ENCODE data around the gene PLSCR3.

The PLSCR3 gene

DNA sequence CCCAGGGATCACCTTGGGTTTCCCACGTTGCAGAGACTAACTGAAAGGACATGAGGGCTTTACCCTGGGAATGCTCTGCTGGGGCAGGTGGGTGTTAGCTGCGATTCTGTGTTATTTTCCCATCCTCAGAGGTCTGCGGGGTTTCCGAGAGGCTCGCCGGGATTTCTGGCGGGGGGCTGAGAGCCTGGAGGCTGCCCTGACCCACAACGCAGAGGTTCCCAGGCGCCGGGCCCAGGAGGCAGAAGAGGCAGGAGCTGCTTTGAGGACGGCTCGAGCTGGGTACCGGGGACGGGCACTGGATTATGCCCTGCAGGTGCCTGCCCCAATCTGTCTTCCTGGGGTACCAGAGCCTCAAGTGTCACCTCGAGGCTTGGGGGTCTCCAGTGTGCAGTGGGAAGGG, 51.1 kb downstream of the PLSCR3 start:
- H3K4me3 ChIP-seq (replicated peaks; ENCODE audit: low read depth, low read length), result no peak overlapping the region
- TF ChIP-seq, protein P1, sequence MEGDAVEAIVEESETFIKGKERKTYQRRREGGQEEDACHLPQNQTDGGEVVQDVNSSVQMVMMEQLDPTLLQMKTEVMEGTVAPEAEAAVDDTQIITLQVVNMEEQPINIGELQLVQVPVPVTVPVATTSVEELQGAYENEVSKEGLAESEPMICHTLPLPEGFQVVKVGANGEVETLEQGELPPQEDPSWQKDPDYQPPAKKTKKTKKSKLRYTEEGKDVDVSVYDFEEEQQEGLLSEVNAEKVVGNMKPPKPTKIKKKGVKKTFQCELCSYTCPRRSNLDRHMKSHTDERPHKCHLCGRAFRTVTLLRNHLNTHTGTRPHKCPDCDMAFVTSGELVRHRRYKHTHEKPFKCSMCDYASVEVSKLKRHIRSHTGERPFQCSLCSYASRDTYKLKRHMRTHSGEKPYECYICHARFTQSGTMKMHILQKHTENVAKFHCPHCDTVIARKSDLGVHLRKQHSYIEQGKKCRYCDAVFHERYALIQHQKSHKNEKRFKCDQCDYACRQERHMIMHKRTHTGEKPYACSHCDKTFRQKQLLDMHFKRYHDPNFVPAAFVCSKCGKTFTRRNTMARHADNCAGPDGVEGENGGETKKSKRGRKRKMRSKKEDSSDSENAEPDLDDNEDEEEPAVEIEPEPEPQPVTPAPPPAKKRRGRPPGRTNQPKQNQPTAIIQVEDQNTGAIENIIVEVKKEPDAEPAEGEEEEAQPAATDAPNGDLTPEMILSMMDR (IDR thresholded peaks at IDR 0.05; ENCODE audit: low read depth, low read length, missing control alignments), result no peak
- no peak for DNase-seq (ENCODE audit: extremely low read depth, low read depth)

DNA sequence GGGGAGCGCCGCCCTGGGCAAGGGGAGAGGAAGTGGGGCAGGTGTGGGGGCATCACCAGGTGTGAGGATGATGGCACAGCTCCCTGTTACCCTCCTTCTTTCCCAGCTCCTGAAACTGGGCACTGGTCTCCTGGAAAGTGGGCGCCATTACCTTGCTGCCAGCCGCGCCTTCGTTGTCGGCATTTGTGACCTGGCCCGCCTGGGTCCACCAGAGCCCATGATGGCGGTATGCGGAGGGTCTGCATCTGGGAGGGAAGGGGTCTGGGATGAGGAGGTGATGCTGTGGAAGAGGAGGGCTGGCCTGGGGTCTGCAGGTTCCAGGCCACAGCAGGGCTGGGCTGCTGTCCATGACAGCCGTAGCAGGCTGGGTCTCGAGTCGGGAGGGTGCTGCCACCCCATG, 52.5 kb downstream of the PLSCR3 start:
- H3K4me3 ChIP-seq (replicated peaks; ENCODE audit: low read depth, low read length), result no peak overlapping the region
- TF ChIP-seq, protein P1 (IDR thresholded peaks at IDR 0.05; ENCODE audit: low read depth, low read length, missing control alignments), result no peak
- DNase-seq (ENCODE audit: extremely low read depth, low read depth), result no peak

DNA sequence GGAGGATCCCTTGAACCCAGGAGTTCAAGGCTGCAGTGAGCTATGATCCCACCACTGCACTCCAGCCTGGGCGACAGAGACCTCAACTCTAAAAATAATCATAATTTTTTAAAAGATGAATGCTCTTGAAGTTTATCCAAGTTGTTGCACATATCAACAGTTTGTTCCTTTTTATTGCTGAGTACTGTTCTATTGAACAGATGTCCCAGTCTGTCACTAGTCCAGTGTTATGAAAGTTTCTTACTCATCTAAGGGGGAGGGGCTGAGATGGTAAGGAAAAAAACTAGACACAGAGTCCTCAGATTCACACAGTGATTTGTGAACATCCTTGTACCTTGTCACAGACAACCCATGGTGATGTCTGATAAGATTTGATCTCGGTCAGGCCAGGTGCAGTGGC, 54.1 kb downstream of the PLSCR3 start:
- no peak overlapping the region for H3K4me3 ChIP-seq (replicated peaks; ENCODE audit: low read depth, low read length)
- DNase-seq (ENCODE audit: extremely low read depth, low read depth), result no peak
- TF ChIP-seq, protein P1 (IDR thresholded peaks at IDR 0.05; ENCODE audit: low read depth, low read length, missing control alignments), result no peak

Data from HFF-Myc (cell line).